Stimulated activated CD4-positive, alpha-beta T cell treated with anti-CD3 and anti-CD28 coated beads, Interleukin-1b, Interleukin-23, amount 100 ng/mL, for 24 hours (primary cell): ENCODE results near the gene PKN1.
"Not testable (repeated sequence)": the region's sequence is repeated elsewhere in the genome, so short reads cannot be mapped to it uniquely, and the experiment has no call there.

ENCODE experiments used
- DNase-seq, 4 experiments: peaks; one replicate each; pipeline ENCODE4 v3.0.0-alpha.2; 2020; ENCODE audit warnings: low read depth in 4 of 4, low spot score in 1 of 4

PKN1 gene

GRCh38 chr19:14432791-14433553 lies at the start of gene PKN1:
Gene PKN1 (plus strand): TSS chr19:14433306. CDS start chr19:14433522, 216 bp downstream.
- peak in 1 of 4 experiments; percentile 56 for DNase-seq

DNA sequence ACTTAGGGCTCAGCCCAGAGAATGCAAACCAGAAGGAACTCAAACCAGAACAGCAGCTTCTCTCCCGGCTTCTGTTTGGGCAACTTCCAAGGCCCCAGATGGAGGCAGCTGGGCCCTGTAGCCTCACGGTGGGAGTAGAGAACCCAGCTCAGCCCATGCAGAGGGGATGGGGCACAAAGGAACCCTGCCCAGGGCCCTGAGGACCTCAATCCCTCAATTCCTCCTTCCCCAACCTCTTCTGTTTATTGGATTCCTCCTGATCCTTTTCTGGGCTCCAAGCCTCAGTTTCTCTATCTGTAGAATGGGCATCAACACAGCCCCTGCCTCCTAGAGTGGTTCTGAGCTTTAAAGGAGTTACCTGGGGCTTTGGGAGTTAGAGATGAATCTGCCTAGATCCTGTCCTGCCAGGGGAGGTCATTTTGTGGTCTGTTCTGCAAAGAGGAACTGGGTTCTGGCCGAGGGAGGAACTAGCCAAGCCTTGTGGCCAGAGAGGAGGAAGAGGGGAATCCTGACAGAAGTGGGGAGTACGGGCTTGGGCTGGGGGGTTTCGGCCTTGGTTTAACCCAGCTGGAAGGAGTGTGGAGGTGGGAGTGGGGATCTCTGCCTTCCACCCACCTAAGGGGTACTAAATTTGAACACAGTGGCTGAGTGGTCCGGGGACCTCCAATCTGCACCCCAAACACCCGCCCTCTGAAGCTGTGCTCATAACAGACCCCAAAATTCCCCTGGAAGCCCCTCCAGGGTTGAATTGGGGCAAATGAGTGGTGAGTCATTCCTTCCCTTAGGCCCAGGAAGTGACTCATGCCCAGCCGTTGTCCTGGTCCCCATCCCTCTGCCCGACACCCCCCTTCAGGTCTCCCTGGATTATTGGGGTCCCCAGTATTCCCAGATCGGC lies 49.2 kb upstream of the PKN1 start:
- no peak for DNase-seq

- DNase-seq = no peak
Observed at GRCh38 chr19:14385492-14385891, 47.6 kb upstream of the PKN1 start.

- no peak for DNase-seq
Observed at GRCh38 chr19:14390548-14390947, 42.6 kb upstream of the PKN1 start.

DNA sequence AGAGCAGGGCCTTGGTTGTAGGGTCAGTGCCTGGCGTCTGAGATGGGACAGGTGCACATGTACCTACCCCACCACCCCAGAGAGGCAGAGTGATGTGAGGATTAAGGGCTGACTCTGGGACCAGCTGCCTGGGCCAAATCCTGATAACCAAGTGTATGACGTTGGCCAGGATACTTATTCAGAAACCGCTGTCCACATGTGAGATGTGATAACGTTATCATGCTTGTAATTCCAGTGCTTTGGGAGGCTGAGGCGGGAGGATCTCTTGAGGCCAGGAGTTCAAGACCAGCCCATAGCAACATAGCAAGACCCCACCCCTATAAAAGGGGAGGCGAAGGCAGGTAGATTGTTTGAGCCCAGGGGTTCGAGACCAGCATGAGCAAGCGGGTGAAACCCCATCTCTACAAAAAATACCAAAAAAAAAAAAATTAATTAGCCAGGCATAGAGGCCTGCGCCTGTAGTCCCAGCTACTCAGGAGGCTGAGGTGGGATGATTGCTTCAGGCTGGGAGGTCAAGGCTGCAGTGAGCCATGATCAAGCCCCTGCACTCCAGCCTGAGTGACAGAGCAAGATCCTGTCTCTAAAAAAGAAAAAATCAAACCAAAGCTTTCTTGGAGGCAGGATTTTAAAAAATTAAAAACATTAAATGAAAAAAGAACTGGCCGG lies 41.8 kb upstream of the PKN1 start:
- no peak for DNase-seq

- no peak for DNase-seq
Observed at GRCh38 chr19:14393329-14393728, 39.8 kb upstream of the PKN1 start.

DNA sequence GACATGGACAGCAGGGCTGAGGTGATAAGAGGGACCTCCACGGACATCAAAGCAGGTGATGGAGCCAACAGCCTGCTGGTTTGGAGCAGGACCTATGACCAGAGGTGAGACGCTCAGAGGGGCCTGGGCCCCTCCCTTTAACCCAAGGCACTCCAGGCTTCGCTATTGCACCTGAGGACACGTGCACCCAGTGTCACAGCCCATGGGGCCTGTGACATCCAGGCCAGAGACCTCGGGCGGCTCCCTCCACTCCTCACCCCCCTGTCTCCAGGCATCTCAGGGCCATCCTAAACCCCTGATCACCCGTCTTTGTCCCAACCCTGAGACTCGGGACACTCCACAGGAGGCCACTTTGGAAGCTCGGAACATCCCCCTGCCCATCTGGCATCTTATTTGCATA lies 38.9 kb upstream of the PKN1 start:
- DNase-seq = no peak

DNA sequence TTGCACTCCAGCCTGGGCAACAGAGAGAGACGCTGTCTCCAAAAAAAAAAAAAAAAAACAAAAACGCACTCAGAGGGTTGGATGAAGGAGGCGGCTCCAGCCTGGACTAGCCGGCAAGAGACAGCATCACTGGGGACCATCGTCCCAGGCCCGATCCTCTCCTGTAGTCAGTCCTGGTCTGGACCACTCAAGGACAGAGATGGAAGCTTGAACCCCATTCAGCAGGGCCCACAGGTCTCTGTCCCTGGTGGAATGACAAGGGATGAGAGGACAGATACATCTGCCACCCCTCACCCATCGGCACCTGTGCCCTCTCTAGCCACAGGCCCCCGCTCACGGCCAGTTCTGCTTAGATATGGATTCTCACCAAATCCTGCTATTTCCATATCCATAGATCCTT lies 37.8 kb upstream of the PKN1 start:
- no peak for DNase-seq

- DNase-seq = no peak
Observed at GRCh38 chr19:14395710-14396336, 37.3 kb upstream of the PKN1 start.

DNA sequence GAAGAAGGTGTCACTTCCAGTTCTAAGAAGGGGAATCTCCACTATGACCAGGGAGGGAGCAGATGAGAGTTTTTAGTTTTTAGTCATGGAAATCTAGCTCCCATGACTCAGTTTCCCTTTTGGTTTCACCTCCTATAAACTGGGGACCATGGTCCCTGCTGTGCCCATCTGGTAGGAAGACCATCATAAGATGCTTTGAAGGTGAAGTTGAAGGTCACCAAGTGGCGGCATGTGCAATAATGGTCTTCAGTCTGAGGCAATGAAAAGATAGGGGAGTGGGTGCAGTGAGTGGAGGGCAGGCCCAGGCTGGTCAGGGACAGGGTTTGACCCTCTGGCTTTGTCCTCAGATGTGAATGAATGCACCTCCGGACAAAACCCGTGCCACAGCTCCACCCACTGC lies 36.4 kb upstream of the PKN1 start:
- DNase-seq = not testable (repeated sequence)

GRCh38 chr19:14397168-14397567 lies 35.9 kb upstream of the PKN1 start:
- DNase-seq = not testable (repeated sequence)

DNA sequence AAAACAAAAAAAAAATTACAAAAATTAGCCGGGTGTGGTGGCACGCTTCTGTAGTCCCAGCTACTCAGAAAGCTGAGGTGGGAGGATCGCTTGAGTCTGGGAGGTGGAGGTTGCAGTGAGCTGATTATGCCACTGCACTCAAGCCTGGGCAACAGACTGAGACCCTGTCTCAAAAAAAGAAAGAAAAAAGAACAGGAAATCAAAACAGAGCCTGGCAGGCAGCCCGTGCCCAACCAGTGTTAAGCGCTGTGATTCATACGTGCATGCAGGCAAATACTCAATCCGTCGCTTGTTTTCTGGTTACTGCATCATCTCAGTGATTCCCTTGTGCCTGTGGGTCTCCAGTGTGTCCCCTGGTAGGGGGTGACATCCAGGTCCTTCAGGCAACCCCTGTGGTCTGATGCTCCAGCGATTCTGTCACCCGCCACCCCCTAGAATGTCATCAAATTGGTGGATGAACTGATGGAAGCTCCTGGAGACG lies 32.1 kb upstream of the PKN1 start:
- DNase-seq = no peak

GRCh38 chr19:14401468-14402195 lies 31.5 kb upstream of the PKN1 start:
- DNase-seq = no peak

DNA sequence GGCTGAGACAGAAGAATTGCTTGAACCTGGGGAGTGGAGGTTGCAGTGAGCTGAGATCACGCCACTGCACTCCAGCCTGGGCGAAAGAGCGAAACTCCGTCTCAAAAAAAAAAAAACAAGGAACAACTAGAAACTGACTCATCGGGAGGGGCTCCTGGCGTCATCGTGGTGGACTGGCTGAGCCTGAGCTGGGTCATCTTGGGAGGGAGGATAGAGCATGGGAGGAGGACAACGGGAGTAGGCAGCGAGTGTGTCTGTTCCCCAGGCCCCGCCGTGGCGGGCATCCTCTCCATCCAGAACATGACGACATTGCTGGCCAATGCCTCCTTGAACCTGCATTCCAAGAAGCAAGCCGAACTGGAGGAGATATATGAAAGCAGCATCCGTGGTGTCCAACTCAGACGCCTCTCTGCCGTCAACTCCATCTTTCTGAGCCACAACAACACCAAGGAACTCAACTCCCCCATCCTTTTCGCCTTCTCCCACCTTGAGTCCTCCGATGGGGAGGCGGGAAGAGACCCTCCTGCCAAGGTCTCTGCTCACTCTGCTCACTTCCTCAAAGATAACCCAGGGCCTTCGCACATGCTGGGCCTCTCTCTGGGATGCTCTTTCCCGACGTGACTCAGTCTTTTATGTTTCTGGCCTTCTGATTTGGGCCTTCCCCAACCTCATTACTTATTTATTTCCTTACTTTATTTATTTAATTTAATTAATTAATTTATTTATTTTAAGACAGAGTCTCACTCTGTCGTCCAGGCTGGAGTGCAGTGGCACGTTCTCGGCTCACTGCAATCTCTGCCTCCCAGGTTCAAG lies 30.6 kb upstream of the PKN1 start:
- DNase-seq = no peak

DNA sequence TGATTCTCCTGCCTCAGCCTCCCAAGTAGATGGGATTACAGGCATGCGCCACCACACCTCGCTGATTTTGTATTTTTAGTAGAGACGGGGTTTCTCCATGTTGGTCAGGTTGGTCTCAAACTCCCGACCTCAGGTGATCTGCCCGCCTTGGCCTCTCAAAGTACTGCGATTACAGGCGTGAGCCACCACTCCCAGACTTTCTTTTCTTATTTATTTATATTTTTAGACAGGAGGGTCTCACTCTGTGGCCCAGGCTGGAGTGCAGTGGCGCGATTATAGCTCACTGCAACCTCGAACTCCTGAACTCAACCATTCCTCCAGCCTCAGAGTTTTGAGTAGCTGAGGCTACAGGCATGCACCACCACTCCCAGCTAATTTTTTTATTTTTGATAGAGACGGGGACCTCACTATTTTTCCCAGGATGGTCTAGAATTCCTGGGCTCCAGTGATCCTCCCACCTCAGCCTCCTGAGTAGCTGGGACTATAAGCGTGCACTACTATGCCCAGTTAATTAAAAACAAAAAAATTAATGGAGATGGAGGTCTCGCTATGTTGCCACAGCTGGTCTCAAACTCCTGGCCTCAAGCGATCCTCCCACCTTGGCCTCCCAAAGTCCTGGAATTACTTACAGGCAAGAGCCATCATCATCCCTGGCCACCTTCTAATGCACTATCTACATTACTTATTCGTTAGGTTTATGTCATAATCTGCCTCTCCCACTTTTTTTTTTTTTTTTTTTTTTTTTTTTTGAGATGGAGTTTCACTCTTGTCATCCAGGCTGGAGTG lies 29.8 kb upstream of the PKN1 start:
- not testable (repeated sequence) for DNase-seq

DNA sequence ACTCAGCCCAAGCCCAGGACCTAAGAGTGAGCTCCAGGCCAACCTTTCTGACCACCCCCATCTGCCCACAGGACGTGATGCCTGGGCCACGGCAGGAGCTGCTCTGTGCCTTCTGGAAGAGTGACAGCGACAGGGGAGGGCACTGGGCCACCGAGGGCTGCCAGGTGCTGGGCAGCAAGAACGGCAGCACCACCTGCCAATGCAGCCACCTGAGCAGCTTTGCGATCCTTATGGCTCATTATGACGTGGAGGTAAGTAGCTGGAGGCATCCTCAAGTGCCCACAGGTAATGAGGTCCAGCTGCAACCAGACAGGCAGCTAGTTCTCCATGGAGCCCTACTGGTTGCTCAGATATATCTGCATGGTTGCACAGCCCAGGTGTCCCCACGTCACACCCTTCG lies 28.8 kb upstream of the PKN1 start:
- no peak for DNase-seq

- no peak for DNase-seq
Observed at GRCh38 chr19:14405380-14405757, 27.7 kb upstream of the PKN1 start.

DNA sequence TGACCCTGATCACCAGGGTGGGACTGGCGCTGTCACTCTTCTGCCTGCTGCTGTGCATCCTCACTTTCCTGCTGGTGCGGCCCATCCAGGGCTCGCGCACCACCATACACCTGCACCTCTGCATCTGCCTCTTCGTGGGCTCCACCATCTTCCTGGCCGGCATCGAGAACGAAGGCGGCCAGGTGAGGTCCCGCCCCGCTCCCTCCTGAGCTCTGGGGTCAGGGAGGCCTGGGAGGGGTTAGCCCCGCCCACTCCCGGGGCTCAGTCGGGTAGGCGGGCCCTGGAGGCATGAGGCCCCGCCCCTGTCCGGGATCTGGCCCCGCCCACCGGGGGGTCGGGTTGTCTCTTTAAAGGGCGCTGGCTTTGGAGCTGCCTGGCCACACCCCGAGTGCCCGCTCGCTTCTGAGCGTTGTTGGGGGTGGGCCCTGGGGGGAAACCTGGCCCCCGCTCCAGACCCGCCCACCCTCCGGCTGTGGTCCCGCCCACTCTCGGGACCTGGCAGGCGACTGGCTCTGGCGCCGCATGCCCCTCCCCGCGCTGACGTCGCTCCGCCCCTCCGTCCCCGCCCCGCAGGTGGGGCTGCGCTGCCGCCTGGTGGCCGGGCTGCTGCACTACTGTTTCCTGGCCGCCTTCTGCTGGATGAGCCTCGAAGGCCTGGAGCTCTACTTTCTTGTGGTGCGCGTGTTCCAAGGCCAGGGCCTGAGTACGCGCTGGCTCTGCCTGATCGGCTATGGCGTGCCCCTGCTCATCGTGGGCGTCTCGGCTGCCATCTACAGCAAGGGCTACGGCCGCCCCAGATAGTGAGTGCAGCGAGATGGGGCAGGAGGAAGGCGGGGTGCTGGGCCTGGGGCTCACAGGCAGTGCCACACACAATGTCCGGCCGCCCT lies 27.1 kb upstream of the PKN1 start:
- peak; percentile 70 to 87 (median 82) for DNase-seq
